Muscle of arm (tissue), 12 donors: Measurements from ENCODE around the gene STXBP6. TPM values are rescaled to one million over a fixed set of nuclear protein-coding genes. Genes with fewer than 3 reads are reported as not detected.

Source experiments
- DNase-seq: peaks from one replicate; pipeline ENCODE4 v3.0.0-alpha.2; 2013
- polyA plus RNA-seq, 12 donors: library from polyadenylated mRNA; unstranded; fragments of 120-200 nt; gene quantifications; one replicate each; pipeline ENCODE4 v1.2.1, GENCODE V29; 2013; ENCODE audit not compliant: insufficient read length in 12 of 12

STXBP6 gene
- polyA plus RNA-seq, 12 donors, result 14.8 to 27.1 (median 19.8) TPM; not detected in 1

- no peak for DNase-seq
Measured at GRCh38 chr14:25032092-25032784, 17.7 kb downstream of the STXBP6 start.

- no peak for DNase-seq
Measured at GRCh38 chr14:25026476-25027137, 23.3 kb downstream of the STXBP6 start.

GRCh38 chr14:25019892-25020291, 30.1 kb downstream of the STXBP6 start:
- DNase-seq, result no peak

GRCh38 chr14:25017562-25017961, 32.4 kb downstream of the STXBP6 start:
- DNase-seq, result no peak

GRCh38 chr14:25015761-25016160, 34.2 kb downstream of the STXBP6 start:
- no peak for DNase-seq

- DNase-seq, result no peak
Measured at GRCh38 chr14:25014440-25014839, 35.5 kb downstream of the STXBP6 start.

- no peak for DNase-seq
Measured at GRCh38 chr14:25011095-25011494, 38.9 kb downstream of the STXBP6 start.

GRCh38 chr14:25010471-25010870, 39.5 kb downstream of the STXBP6 start:
- no peak for DNase-seq

- no peak for DNase-seq
Measured at GRCh38 chr14:25009891-25010290, 40.1 kb downstream of the STXBP6 start.

- peak; percentile 38 for DNase-seq
Measured at GRCh38 chr14:25007832-25008231, 42.1 kb downstream of the STXBP6 start.

GRCh38 chr14:25006961-25007795, 42.8 kb downstream of the STXBP6 start:
- DNase-seq, result no peak

- no peak for DNase-seq
Measured at GRCh38 chr14:25006031-25006430, 43.9 kb downstream of the STXBP6 start.

- no peak for DNase-seq
Measured at GRCh38 chr14:25004389-25004809, 45.5 kb downstream of the STXBP6 start.

- no peak for DNase-seq
Measured at GRCh38 chr14:25003537-25003936, 46.4 kb downstream of the STXBP6 start.

GRCh38 chr14:25001601-25002000, 48.3 kb downstream of the STXBP6 start:
- peak; percentile 69 for DNase-seq

- DNase-seq, result no peak
Measured at GRCh38 chr14:25001156-25001555, 48.8 kb downstream of the STXBP6 start.

- no peak for DNase-seq
Measured at GRCh38 chr14:24999157-24999556, 50.8 kb downstream of the STXBP6 start.

GRCh38 chr14:24996930-24997725, 52.8 kb downstream of the STXBP6 start:
- no peak for DNase-seq

GRCh38 chr14:24995016-24995415, 54.9 kb downstream of the STXBP6 start:
- no peak for DNase-seq

GRCh38 chr14:24993631-24994030, 56.3 kb downstream of the STXBP6 start:
- DNase-seq, result no peak

- no peak for DNase-seq
Measured at GRCh38 chr14:24992624-24993360, 57.2 kb downstream of the STXBP6 start.
